ENCODE results near the gene CACNG4. TPM values are rescaled to one million over a fixed set of nuclear protein-coding genes. Genes with fewer than 3 reads are reported as not detected.

The CACNG4 gene
- total RNA-seq, 4 donors from 2014 or later = 0.44 TPM; not detected in 3

DNA sequence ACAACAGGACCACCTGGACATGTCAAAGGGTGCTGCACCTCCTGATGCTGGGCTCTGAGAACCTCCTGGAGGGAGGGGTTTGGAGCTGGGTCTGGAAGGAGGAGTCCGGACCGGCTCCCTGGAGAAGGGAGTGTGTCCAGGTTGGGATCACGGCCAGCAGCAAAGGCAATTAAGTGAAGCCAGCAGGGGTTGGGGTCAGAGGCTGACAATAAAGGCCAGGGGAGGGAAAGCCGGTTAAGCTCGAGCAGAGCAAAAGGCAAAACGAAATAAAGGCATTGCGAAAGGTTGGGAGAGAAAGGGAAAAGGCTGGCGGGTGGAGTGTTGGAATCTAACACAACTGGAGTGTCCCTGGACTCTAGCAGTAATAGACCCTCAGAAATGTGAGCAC, 992 bp upstream of the CACNG4 start:
- 22% methylated on average over 8 of the region's 8 CpGs for WGBS, 2 donors
- Histone ChIP-seq H3K27ac (no peak overlapping the region), H3K36me3 (no peaks in the 10 kb centered on the region), H3K9me3 (no peaks in the 10 kb centered on the region), H3K27me3 (peaks cover 0 to 72% of the 10 kb centered on the region in 2 donors), H3K4me3 (no peak overlapping the region), H3K4me1 (peaks cover 0 to 28% (median 13%) of the 10 kb centered on the region in 4 donors)
- no peak for DNase-seq (ENCODE audit: low spot score in 2 of 2)
- TF ChIP-seq, protein P1, sequence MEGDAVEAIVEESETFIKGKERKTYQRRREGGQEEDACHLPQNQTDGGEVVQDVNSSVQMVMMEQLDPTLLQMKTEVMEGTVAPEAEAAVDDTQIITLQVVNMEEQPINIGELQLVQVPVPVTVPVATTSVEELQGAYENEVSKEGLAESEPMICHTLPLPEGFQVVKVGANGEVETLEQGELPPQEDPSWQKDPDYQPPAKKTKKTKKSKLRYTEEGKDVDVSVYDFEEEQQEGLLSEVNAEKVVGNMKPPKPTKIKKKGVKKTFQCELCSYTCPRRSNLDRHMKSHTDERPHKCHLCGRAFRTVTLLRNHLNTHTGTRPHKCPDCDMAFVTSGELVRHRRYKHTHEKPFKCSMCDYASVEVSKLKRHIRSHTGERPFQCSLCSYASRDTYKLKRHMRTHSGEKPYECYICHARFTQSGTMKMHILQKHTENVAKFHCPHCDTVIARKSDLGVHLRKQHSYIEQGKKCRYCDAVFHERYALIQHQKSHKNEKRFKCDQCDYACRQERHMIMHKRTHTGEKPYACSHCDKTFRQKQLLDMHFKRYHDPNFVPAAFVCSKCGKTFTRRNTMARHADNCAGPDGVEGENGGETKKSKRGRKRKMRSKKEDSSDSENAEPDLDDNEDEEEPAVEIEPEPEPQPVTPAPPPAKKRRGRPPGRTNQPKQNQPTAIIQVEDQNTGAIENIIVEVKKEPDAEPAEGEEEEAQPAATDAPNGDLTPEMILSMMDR (IDR thresholded peaks at IDR 0.05) = no peak
- TF ChIP-seq EP300 (IDR thresholded peaks at IDR 0.05) (no peak), POLR2A (IDR thresholded peaks at IDR 0.05) (no peak)

DNA sequence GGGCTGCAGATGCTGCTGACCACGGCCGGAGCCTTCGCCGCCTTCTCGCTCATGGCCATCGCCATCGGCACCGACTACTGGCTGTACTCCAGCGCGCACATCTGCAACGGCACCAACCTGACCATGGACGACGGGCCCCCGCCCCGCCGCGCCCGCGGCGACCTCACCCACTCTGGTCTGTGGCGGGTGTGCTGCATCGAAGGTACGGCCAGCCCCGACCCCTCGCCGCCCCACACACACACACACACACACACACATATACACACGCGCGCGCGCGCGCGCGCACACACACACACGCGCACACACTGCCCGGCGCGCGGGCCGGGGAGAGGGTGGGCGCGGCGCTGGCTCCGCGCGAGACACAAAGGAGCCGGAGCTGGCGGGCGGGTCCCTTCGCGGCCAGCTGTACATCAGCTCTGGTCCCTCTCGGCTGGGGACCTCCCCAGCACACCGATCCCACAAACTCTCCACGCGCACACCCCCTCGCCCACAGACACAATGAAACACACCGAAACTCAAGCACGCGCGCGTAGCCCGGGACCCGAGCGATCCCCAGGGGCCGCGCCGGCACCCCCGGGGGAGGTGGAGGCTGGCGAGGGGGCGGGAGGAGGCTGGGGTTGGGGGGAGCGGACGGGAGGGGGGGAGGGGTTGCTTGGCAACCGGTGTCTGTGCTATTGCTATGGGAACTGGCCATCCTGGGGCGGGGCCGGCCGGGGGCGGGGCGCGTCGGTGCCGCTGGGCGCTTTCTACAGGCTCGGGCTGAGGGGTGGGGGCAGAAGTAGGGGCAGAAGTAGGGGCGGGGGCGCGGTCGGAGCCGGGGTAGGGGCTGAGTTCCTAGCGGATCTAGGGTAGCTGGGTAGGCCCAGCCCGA, 658 bp downstream of the CACNG4 start:
- Histone ChIP-seq H3K4me1 (peaks cover 0 to 28% (median 13%) of the 10 kb centered on the region in 4 donors), H3K4me3 (peak overlapping the region; percentile 15 to 46 (median 24)), H3K36me3 (no peaks in the 10 kb centered on the region), H3K27ac (no peak overlapping the region), H3K9me3 (no peaks in the 10 kb centered on the region), H3K27me3 (peaks cover 0 to 87% of the 10 kb centered on the region in 2 donors)
- 2% methylated on average over 30 of the region's 92 CpGs; no CpG with 5 or more reads in 1 of the 2 donors for WGBS, 2 donors
- TF ChIP-seq, protein P1 (IDR thresholded peaks at IDR 0.05) = no peak
- TF ChIP-seq EP300 (IDR thresholded peaks at IDR 0.05) (no peak), POLR2A (IDR thresholded peaks at IDR 0.05) (no peak)
- DNase-seq (ENCODE audit: low spot score in 2 of 2) = no peak

DNA sequence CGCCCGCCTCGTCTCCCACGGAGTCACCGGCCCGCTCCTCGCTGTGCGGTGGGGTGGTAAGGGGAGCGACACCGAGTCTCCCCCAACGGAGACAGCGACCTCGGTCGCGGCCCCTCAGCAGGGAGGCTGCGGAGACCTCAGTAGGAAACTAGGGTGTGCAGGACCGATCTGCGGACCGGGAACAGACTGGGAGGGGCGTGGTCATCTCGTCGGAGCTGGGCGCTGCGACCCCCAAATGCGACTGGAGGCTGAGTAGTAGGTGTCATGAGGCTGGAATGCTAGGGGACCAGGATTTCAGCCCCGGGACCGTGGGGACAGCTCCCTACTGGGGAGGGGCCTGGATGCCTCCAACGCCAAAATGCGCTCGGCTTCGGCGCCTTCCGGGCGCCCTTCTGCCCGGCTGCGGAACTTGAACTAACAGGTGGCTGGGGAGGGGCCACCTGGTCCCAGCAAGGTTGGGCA, 1.3 kb downstream of the CACNG4 start:
- H3K4me1 ChIP-seq = peaks cover 0 to 28% (median 13%) of the 10 kb centered on the region in 4 donors
- 3 to 6% methylated on average over 20 to 26 of the region's 36 CpGs for WGBS, 2 donors
- H3K36me3 ChIP-seq = no peaks in the 10 kb centered on the region
- H3K27me3 ChIP-seq = peaks cover 0 to 87% of the 10 kb centered on the region in 2 donors
- peak overlapping the region; percentile 15 to 46 (median 24) for H3K4me3 ChIP-seq
- no peak for DNase-seq (ENCODE audit: low spot score in 2 of 2)
- H3K9me3 ChIP-seq = no peaks in the 10 kb centered on the region
- no peak overlapping the region for H3K27ac ChIP-seq
- TF ChIP-seq EP300 (IDR thresholded peaks at IDR 0.05) (no peak), POLR2A (IDR thresholded peaks at IDR 0.05) (no peak)
- TF ChIP-seq, protein P1 (IDR thresholded peaks at IDR 0.05) = no peak

DNA sequence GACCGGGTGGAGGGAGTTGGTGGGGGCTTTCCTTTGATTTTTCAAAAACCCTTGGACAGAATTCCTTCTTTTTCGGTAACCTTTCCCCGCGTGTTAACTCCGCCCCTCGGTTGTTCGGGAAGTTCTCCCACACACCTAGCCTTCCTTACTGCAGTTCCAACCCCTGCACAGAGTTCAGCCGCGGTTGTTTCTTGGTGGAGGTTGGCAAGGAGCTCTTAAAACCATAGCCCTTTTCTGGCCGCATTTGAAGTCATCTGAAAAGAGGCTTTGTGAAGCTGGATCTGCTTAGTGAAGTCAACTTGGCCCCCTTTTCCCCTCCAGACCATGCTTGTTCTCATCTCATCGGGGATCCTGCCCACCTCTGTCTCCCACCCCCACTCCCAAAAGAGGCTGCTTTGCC, 1.8 kb downstream of the CACNG4 start:
- H3K27ac ChIP-seq = no peak overlapping the region
- no peak for DNase-seq (ENCODE audit: low spot score in 2 of 2)
- TF ChIP-seq EP300 (IDR thresholded peaks at IDR 0.05) (no peak), POLR2A (IDR thresholded peaks at IDR 0.05) (no peak)
- TF ChIP-seq, protein P1 (IDR thresholded peaks at IDR 0.05) = no peak
- no peaks in the 10 kb centered on the region for H3K36me3 ChIP-seq
- no peaks in the 10 kb centered on the region for H3K9me3 ChIP-seq
- peaks cover 0 to 87% of the 10 kb centered on the region in 2 donors for H3K27me3 ChIP-seq
- peaks cover 0 to 28% (median 13%) of the 10 kb centered on the region in 4 donors for H3K4me1 ChIP-seq
- WGBS, 2 donors = 16 to 20% methylated on average over 11 of the region's 11 CpGs
- no peak overlapping the region for H3K4me3 ChIP-seq
